Measurements from ENCODE around the gene PIK3R1. TPM values are rescaled to one million over a fixed set of nuclear protein-coding genes. Genes with fewer than 3 reads are reported as not detected.
"Not testable (repeated sequence)": the region's sequence is repeated elsewhere in the genome, so short reads cannot be mapped to it uniquely, and the experiment has no call there.

The PIK3R1 gene
- total and polyA plus RNA-seq, 7 donors = 29.7 to 155 (median 102) TPM

DNA sequence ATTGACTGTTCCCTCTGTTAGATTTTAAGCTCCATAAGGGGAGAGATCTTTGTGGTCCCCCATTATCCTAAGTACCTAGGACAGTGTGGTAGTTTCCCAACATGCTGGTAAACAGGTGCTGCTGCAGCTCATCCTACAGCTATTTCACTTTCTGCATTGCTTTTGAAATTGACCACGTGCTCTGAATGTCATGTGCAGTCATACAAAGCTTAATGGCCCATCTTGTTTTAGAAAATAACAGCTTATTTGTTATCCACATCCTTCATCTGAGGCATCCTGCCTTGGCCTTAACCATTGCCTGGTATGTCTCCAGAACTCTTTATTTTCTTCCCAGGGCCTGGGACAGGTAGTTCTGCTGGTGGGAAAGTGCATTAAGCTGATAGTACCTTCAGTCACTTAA lies 14.7 kb downstream of the PIK3R1 start:
- TF ChIP-seq, protein P1, sequence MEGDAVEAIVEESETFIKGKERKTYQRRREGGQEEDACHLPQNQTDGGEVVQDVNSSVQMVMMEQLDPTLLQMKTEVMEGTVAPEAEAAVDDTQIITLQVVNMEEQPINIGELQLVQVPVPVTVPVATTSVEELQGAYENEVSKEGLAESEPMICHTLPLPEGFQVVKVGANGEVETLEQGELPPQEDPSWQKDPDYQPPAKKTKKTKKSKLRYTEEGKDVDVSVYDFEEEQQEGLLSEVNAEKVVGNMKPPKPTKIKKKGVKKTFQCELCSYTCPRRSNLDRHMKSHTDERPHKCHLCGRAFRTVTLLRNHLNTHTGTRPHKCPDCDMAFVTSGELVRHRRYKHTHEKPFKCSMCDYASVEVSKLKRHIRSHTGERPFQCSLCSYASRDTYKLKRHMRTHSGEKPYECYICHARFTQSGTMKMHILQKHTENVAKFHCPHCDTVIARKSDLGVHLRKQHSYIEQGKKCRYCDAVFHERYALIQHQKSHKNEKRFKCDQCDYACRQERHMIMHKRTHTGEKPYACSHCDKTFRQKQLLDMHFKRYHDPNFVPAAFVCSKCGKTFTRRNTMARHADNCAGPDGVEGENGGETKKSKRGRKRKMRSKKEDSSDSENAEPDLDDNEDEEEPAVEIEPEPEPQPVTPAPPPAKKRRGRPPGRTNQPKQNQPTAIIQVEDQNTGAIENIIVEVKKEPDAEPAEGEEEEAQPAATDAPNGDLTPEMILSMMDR (IDR thresholded peaks at IDR 0.05) = no peak
- Histone ChIP-seq H3K27ac (no peak overlapping the region), H3K36me3 (ENCODE audit: insufficient read depth in 1 of 2, low read depth in 1 of 2) (peaks cover 5 to 33% of the 10 kb centered on the region in 2 donors), H3K9me3 (no peaks in the 10 kb centered on the region), H3K4me3 (peak overlapping the region; percentile 2), H3K4me1 (peaks cover 79% of the 10 kb centered on the region), H3K27me3 (ENCODE audit: insufficient read depth in 3 of 3, low read length in 2 of 3) (no peaks in the 10 kb centered on the region)
- intact Hi-C loops (cut with DNase I) = no loop called here
- WGBS, 3 donors = 49 to 71% (median 70%) methylated on average over 1 of the region's 1 CpG
- DNase-seq (no peak), ATAC-seq (no peak)

DNA sequence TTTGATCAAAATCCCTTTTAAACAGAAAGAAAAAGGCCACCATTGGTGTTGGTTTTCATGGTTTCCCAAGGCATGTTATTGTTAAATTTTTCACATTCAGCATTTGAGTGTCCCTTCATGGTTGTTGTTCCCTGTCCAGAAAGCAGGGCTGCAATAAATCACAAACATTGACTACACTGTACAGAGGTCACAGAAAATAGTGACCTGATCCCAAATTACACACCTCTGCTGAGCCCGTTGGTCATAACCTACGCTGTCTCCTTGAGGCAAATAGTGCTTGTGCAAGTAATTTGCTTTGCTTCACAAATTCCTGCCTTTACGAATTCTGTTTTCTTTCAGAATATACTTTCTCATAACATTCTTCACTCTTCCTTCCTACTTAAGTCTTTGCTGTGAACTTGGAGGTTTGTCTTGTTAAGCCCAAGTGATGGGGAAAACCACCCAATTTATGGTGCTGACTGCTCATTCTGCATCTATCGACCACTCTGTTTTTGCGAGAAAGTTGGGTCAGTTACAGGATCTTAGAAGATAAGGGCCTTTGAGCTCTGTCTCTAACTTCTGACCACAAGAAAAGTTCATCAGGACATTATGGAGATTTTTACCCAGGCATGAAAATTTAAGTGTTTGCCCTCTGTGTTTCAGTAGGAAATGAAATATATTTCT lies 16.0 kb downstream of the PIK3R1 start:
- Histone ChIP-seq H3K27ac (no peak overlapping the region), H3K9me3 (no peaks in the 10 kb centered on the region), H3K27me3 (ENCODE audit: insufficient read depth in 3 of 3, low read length in 2 of 3) (no peaks in the 10 kb centered on the region), H3K36me3 (ENCODE audit: insufficient read depth in 1 of 2, low read depth in 1 of 2) (peaks cover 5 to 28% of the 10 kb centered on the region in 2 donors), H3K4me1 (peaks cover 72% of the 10 kb centered on the region), H3K4me3 (peak overlapping the region; percentile 17)
- DNase-seq = no peak
- 59 to 67% (median 62%) methylated on average over 5 of the region's 5 CpGs for WGBS, 3 donors
- intact Hi-C loops (cut with DNase I) = no loop called here
- TF ChIP-seq, protein P1 (IDR thresholded peaks at IDR 0.05) = no peak
- peak in 2 of 4 donors; percentile 65 to 76 for ATAC-seq

DNA sequence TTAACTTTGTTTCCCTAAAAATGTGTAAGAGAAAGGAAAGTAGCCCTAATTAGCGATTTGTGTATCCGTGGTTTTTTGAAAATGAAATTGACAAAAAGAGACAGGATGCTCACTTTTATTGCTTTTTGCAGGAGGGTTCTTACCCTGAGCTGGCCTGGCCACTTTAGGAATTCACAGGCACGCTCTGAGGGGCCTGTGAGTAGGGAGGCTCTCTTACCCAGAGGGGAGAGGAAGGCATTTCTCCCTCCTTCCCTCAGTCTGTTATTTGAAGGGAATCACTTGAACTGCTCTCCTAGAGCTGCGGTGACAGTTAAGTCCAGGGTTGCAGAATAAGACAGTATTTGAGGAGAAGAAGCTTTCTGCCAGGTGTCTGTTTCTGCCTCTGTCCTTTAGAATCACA lies 16.7 kb downstream of the PIK3R1 start:
- TF ChIP-seq, protein P1 (IDR thresholded peaks at IDR 0.05) = no peak
- Histone ChIP-seq H3K36me3 (ENCODE audit: insufficient read depth in 1 of 2, low read depth in 1 of 2) (peaks cover 5 to 21% of the 10 kb centered on the region in 2 donors), H3K9me3 (no peaks in the 10 kb centered on the region), H3K4me1 (peaks cover 77% of the 10 kb centered on the region), H3K4me3 (no peak overlapping the region), H3K27me3 (ENCODE audit: insufficient read depth in 3 of 3, low read length in 2 of 3) (no peaks in the 10 kb centered on the region), H3K27ac (no peak overlapping the region)
- intact Hi-C loops (cut with DNase I) = no loop called here
- 67 to 75% (median 72%) methylated on average over 4 of the region's 4 CpGs for WGBS, 3 donors
- ATAC-seq (peak in 1 of 4 donors; percentile 26), DNase-seq (no peak)

DNA sequence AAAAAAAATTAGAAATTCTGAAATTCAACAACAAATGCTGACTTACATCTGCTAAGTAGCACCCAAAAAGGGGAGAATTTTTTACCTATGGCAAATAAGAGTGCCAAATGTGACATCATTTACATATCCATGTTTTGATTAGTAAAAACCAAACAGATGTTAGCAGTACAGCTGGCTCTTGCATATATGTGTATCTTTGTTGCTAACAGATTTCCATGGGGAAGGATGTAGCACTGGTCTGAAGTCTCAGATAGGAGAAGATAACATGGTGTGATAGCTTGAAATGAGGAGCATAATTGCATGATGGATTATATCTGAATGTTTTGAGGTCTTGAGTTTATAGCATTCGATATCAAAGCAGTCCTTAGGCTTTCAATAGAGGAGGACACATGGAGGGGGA lies 17.5 kb downstream of the PIK3R1 start:
- Histone ChIP-seq H3K27ac (no peak overlapping the region), H3K9me3 (no peaks in the 10 kb centered on the region), H3K36me3 (ENCODE audit: insufficient read depth in 1 of 2, low read depth in 1 of 2) (peaks cover 0 to 13% of the 10 kb centered on the region in 2 donors), H3K4me3 (no peak overlapping the region), H3K27me3 (ENCODE audit: insufficient read depth in 3 of 3, low read length in 2 of 3) (no peaks in the 10 kb centered on the region), H3K4me1 (peaks cover 84% of the 10 kb centered on the region)
- 79 to 86% (median 84%) methylated on average over 1 of the region's 1 CpG for WGBS, 3 donors
- intact Hi-C loops (cut with DNase I) = no loop called here
- ATAC-seq (no peak), DNase-seq (no peak)
- TF ChIP-seq, protein P1 (IDR thresholded peaks at IDR 0.05) = no peak

DNA sequence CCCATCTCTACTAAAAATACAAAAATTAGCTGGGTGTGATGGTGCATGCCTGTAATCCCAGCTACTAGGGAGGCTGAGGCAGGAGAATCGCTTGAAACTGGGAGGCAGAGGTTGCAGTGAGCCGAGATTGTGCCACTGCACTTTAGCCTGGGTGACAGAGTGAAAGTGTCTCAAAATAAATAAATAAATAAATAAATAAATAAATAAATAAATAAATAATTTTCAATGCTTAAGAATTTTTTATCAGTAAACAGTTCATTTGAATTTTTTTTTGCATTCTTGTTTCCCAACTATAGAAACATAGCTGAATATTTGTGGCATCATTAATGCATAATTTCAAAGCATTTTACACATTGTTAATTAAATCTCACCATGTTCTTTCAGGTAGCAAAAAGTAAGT lies 19.7 kb downstream of the PIK3R1 start:
- H3K27me3 ChIP-seq (ENCODE audit: insufficient read depth in 3 of 3, low read length in 2 of 3); H3K36me3 ChIP-seq (ENCODE audit: insufficient read depth in 1 of 2, low read depth in 1 of 2); H3K4me3 ChIP-seq; DNase-seq; H3K27ac ChIP-seq; ATAC-seq; H3K9me3 ChIP-seq; intact Hi-C loops (cut with DNase I): not testable (repeated sequence)
- WGBS, 3 donors = 92 to 100% (median 96%) methylated on average over 2 of the region's 2 CpGs
- peaks cover 84% of the 10 kb centered on the region for H3K4me1 ChIP-seq
